ENCODE results near the gene LAYN.

DNA sequence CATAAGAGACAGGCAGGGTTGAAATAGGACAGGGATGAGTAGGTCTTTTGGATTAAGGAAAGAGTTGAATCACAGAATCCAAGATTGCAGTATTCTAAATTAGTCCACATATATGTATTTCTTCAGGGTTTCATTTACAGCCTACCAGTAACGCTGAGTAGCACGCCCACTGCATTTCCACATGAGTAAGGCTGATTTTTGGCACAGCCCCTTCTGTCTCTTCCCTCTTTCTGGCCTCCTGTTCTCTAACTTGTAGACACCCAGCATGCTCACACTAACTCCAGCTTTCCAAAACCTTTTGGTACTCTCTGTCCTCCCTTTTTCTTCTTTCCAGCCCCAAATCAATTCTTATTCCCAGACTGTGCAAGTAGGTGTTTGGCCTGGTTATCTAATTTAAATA, 58.0 kb downstream of the LAYN start:
- TF ChIP-seq, protein P1, sequence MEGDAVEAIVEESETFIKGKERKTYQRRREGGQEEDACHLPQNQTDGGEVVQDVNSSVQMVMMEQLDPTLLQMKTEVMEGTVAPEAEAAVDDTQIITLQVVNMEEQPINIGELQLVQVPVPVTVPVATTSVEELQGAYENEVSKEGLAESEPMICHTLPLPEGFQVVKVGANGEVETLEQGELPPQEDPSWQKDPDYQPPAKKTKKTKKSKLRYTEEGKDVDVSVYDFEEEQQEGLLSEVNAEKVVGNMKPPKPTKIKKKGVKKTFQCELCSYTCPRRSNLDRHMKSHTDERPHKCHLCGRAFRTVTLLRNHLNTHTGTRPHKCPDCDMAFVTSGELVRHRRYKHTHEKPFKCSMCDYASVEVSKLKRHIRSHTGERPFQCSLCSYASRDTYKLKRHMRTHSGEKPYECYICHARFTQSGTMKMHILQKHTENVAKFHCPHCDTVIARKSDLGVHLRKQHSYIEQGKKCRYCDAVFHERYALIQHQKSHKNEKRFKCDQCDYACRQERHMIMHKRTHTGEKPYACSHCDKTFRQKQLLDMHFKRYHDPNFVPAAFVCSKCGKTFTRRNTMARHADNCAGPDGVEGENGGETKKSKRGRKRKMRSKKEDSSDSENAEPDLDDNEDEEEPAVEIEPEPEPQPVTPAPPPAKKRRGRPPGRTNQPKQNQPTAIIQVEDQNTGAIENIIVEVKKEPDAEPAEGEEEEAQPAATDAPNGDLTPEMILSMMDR (conservative IDR thresholded peaks at IDR 0.05; ENCODE audit: low read depth, low read length): no peak
- no peak for TF ChIP-seq EZH2 (IDR thresholded peaks at IDR 0.05; ENCODE audit: borderline replicate concordance, low read depth, low read length, poor library complexity, severe bottlenecking)

All from A673 (cell line).